Prostate gland (tissue), 2 donors: ENCODE data around the gene TMEM132A.

Source experiments
- POLR2AphosphoS5 ChIP-seq: sonication (generic); formaldehyde crosslinking; IDR thresholded peaks from one replicate; pipeline ENCODE4 v1.6.1; 2017; ENCODE audit warnings: antibody characterized with exemption
- TF ChIP-seq, protein P1 (sequence below), 4 experiments: fragments of 200-600 bp in 2 of 4; fragments of 450-650 bp in 2 of 4; sonication (generic) in 2 of 4; IDR thresholded peaks; 1 replicate in 3 of 4; 2 replicates in 1 of 4; pipeline ENCODE4 v1.5.1; 2016 to 2019; ENCODE audit warnings: antibody characterized with exemption in 4 of 4, mild to moderate bottlenecking in 2 of 4, moderate library complexity in 2 of 4

- TF ChIP-seq, protein P1, sequence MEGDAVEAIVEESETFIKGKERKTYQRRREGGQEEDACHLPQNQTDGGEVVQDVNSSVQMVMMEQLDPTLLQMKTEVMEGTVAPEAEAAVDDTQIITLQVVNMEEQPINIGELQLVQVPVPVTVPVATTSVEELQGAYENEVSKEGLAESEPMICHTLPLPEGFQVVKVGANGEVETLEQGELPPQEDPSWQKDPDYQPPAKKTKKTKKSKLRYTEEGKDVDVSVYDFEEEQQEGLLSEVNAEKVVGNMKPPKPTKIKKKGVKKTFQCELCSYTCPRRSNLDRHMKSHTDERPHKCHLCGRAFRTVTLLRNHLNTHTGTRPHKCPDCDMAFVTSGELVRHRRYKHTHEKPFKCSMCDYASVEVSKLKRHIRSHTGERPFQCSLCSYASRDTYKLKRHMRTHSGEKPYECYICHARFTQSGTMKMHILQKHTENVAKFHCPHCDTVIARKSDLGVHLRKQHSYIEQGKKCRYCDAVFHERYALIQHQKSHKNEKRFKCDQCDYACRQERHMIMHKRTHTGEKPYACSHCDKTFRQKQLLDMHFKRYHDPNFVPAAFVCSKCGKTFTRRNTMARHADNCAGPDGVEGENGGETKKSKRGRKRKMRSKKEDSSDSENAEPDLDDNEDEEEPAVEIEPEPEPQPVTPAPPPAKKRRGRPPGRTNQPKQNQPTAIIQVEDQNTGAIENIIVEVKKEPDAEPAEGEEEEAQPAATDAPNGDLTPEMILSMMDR (IDR thresholded peaks at IDR 0.05) = no peak
- no peak for TF ChIP-seq POLR2AphosphoS5
Observed at GRCh38 chr11:60929764-60930163, 5.5 kb downstream of the TMEM132A start.
